Hepatocyte (in vitro differentiated cells): ENCODE data around the gene GALNT18. TPM values are rescaled to one million over a fixed set of nuclear protein-coding genes. Genes with fewer than 3 reads are reported as not detected.

Experiments
- DNase-seq: peaks from one replicate; pipeline ENCODE4 v3.0.0-alpha.2; 2016; ENCODE audit warnings: low spot score
- H2AFZ ChIP-seq: fragments of 200-600 bp; sonication (generic); 2 replicates; pipeline ENCODE4 v1.6.0; 2016; ENCODE audit warnings: antibody characterized with exemption, mild to moderate bottlenecking
- H3K27ac ChIP-seq: fragments of 200-600 bp; sonication (generic); 2 replicates; pipeline ENCODE4 v1.5.1; 2016; ENCODE audit warnings: mild to moderate bottlenecking
- H3K27me3 ChIP-seq: fragments of 200-600 bp; sonication (generic); 2 replicates; pipeline ENCODE4 v1.6.1; 2016
- H3K36me3 ChIP-seq: fragments of 200-600 bp; sonication (generic); replicated peaks from 2 replicates; pipeline ENCODE4 v1.5.1; 2016; ENCODE audit warnings: low read depth; ENCODE audit not compliant: insufficient read depth
- H3K4me1 ChIP-seq: fragments of 200-600 bp; sonication (generic); 2 replicates; pipeline ENCODE4 v1.5.1; 2016; ENCODE audit warnings: mild to moderate bottlenecking, moderate library complexity; ENCODE audit not compliant: insufficient read depth
- H3K4me2 ChIP-seq: fragments of 200-600 bp; sonication (generic); 2 replicates; pipeline ENCODE4 v1.6.0; 2016
- H3K4me3 ChIP-seq: fragments of 200-600 bp; sonication (generic); 2 replicates; pipeline ENCODE4 v1.5.1; 2016; ENCODE audit warnings: mild to moderate bottlenecking
- H3K79me2 ChIP-seq: fragments of 200-600 bp; sonication (generic); 2 replicates; pipeline ENCODE4 v1.6.0; 2017; ENCODE audit warnings: mild to moderate bottlenecking
- H3K9me2 ChIP-seq: fragments of 200-600 bp; sonication (generic); replicated peaks from 2 replicates; pipeline ENCODE4 v1.6.0; 2017; ENCODE audit warnings: mild to moderate bottlenecking; ENCODE audit not compliant: insufficient read depth
- H3K9me3 ChIP-seq: fragments of 200-600 bp; sonication (generic); 2 replicates; pipeline ENCODE4 v1.5.1; 2016; ENCODE audit warnings: low read depth, mild to moderate bottlenecking
- H4K20me1 ChIP-seq: fragments of 200-600 bp; sonication (generic); 2 replicates; pipeline ENCODE4 v1.6.0; 2016; ENCODE audit warnings: mild to moderate bottlenecking; ENCODE audit not compliant: insufficient read depth, poor library complexity, severe bottlenecking
- EZH2 ChIP-seq: fragments of 200-600 bp; sonication (generic); IDR thresholded peaks from 2 replicates; pipeline ENCODE4 v1.6.1; 2016; ENCODE audit warnings: antibody characterized with exemption, mild to moderate bottlenecking, borderline replicate concordance
- EZH2phosphoT487 ChIP-seq: fragments of 200-600 bp; sonication (generic); IDR thresholded peaks from one replicate; pipeline ENCODE4 v1.6.1; 2018; ENCODE audit warnings: antibody characterized with exemption, mild to moderate bottlenecking, low read depth, moderate library complexity; ENCODE audit not compliant: unreplicated experiment, severe bottlenecking
- WGBS: methylation state at CpG from one replicate; pipeline ENCODE4 v1.1.6; 2016; ENCODE audit warnings: low lambda C conversion rate; ENCODE audit errors: missing lambda C conversion rate; 5-methylcytosine and 5-hydroxymethylcytosine counted together
- polyA plus RNA-seq: library from polyadenylated mRNA; unstranded; fragments of >200 nt; fragmentation: Nextera tagmentation; extraction: Ambion mirVana; gene quantifications from 2 replicates; pipeline ENCODE4 v1.2.1, GENCODE V29; 2016
- total RNA-seq: library from RNA; depleted of rRNA; stranded (reverse); fragments of >200 nt; gene quantifications from 2 replicates; pipeline ENCODE4 v1.2.3, GENCODE V29; 2014
- TF ChIP-seq, protein P1 (sequence below): fragments of 200-600 bp; sonication (generic); IDR thresholded peaks from 2 replicates; pipeline ENCODE4 v1.5.1; 2016; ENCODE audit warnings: antibody characterized with exemption, mild to moderate bottlenecking; ENCODE audit not compliant: poor library complexity

The GALNT18 gene
- total and polyA plus RNA-seq, 2 experiments from 2014 or later = 11.6 to 22.4 TPM

GRCh38 chr11:11338304-11338703 is 283.5 kb downstream of the GALNT18 start:
- Histone ChIP-seq H3K4me2 (no peak overlapping the region), H3K9me2 (no peaks in the 10 kb centered on the region), H4K20me1 (no peaks in the 10 kb centered on the region), H3K9me3 (no peaks in the 10 kb centered on the region), H3K4me3 (no peak overlapping the region), H3K4me1 (peaks cover 4% of the 10 kb centered on the region), H2AFZ (no peak overlapping the region), H3K79me2 (no peaks in the 10 kb centered on the region), H3K36me3 (no peaks in the 10 kb centered on the region), H3K27me3 (no peaks in the 10 kb centered on the region), H3K27ac (no peak overlapping the region)
- no peak for DNase-seq
- TF ChIP-seq EZH2 = no peak
- no peak for TF ChIP-seq EZH2phosphoT487
- WGBS = 100% methylated on average over 1 of the region's 1 CpG

- Histone ChIP-seq H3K27me3 (no peaks in the 10 kb centered on the region), H3K9me2 (no peaks in the 10 kb centered on the region), H2AFZ (no peak overlapping the region), H3K4me2 (no peak overlapping the region), H3K4me3 (no peak overlapping the region), H3K9me3 (no peaks in the 10 kb centered on the region), H3K27ac (no peak overlapping the region), H3K36me3 (no peaks in the 10 kb centered on the region), H3K79me2 (no peaks in the 10 kb centered on the region), H4K20me1 (no peaks in the 10 kb centered on the region), H3K4me1 (peaks cover 4% of the 10 kb centered on the region)
- no peak for DNase-seq
- no peak for TF ChIP-seq EZH2phosphoT487
- TF ChIP-seq, protein P1, sequence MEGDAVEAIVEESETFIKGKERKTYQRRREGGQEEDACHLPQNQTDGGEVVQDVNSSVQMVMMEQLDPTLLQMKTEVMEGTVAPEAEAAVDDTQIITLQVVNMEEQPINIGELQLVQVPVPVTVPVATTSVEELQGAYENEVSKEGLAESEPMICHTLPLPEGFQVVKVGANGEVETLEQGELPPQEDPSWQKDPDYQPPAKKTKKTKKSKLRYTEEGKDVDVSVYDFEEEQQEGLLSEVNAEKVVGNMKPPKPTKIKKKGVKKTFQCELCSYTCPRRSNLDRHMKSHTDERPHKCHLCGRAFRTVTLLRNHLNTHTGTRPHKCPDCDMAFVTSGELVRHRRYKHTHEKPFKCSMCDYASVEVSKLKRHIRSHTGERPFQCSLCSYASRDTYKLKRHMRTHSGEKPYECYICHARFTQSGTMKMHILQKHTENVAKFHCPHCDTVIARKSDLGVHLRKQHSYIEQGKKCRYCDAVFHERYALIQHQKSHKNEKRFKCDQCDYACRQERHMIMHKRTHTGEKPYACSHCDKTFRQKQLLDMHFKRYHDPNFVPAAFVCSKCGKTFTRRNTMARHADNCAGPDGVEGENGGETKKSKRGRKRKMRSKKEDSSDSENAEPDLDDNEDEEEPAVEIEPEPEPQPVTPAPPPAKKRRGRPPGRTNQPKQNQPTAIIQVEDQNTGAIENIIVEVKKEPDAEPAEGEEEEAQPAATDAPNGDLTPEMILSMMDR = no peak
- TF ChIP-seq EZH2 = no peak
- WGBS = 56% methylated on average over 4 of the region's 4 CpGs
Measured at GRCh38 chr11:11336664-11337063, 285.1 kb downstream of the GALNT18 start.

DNA sequence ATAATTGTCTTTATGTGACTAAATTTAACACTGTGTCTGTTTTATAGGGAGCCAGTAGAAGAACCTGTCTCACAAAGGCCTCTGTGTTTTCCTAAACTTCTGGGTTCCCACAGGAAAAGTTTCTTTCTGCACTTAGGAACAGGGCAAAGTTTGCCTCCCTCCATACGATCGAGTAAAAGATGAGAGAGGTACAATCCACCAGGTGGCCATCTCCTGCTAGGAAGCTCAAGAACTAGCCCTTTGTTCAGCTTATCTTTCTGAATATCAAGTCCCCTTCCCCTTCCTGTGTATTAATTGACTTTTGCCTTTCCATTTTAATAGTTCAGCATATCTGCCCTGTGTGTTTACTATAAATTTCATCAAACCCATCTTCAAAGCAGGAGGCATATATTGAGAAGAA is 286.8 kb downstream of the GALNT18 start:
- DNase-seq = no peak
- peaks cover 4% of the 10 kb centered on the region for H3K4me1 ChIP-seq
- WGBS = 76% methylated on average over 2 of the region's 2 CpGs
- no peaks in the 10 kb centered on the region for H3K9me3 ChIP-seq
- TF ChIP-seq, protein P1 = no peak
- TF ChIP-seq EZH2 (no peak), EZH2phosphoT487 (no peak)
- H3K27me3 ChIP-seq = no peaks in the 10 kb centered on the region
- no peak overlapping the region for H3K4me2 ChIP-seq
- no peak overlapping the region for H3K4me3 ChIP-seq
- no peaks in the 10 kb centered on the region for H4K20me1 ChIP-seq
- H2AFZ ChIP-seq = no peak overlapping the region
- H3K9me2 ChIP-seq = no peaks in the 10 kb centered on the region
- H3K27ac ChIP-seq = no peak overlapping the region
- H3K79me2 ChIP-seq = no peaks in the 10 kb centered on the region
- H3K36me3 ChIP-seq = no peaks in the 10 kb centered on the region

- DNase-seq = no peak
- 61% methylated on average over 4 of the region's 4 CpGs for WGBS
- H4K20me1 ChIP-seq = no peaks in the 10 kb centered on the region
- H3K36me3 ChIP-seq = no peaks in the 10 kb centered on the region
- TF ChIP-seq, protein P1 = no peak
- no peak for TF ChIP-seq EZH2phosphoT487
- TF ChIP-seq EZH2 = no peak
- no peaks in the 10 kb centered on the region for H3K79me2 ChIP-seq
- H3K27ac ChIP-seq = no peak overlapping the region
- H3K9me3 ChIP-seq = no peaks in the 10 kb centered on the region
- no peaks in the 10 kb centered on the region for H3K27me3 ChIP-seq
- H3K4me3 ChIP-seq = no peak overlapping the region
- H3K4me1 ChIP-seq = peaks cover 4% of the 10 kb centered on the region
- H2AFZ ChIP-seq = no peak overlapping the region
- no peak overlapping the region for H3K4me2 ChIP-seq
- no peaks in the 10 kb centered on the region for H3K9me2 ChIP-seq
Measured at GRCh38 chr11:11334607-11335006, 287.2 kb downstream of the GALNT18 start.
